Testis (tissue), 2 donors: ENCODE results near the gene GPR4.

Source experiments
- POLR2A ChIP-seq: fragments of 450-650 bp; IDR thresholded peaks from one replicate; pipeline ENCODE4 v1.6.1; 2017; ENCODE audit warnings: antibody characterized with exemption, mild to moderate bottlenecking, moderate library complexity
- TF ChIP-seq, protein P1 (sequence below), 3 experiments: fragments of 450-650 bp in 2 of 3; fragments of 200-600 bp in 1 of 3; sonication (generic) in 1 of 3; IDR thresholded peaks; one replicate each; pipeline ENCODE4 v1.5.1; 2016 to 2019; ENCODE audit warnings: antibody characterized with exemption in 3 of 3, mild to moderate bottlenecking in 2 of 3, moderate library complexity in 1 of 3

DNA sequence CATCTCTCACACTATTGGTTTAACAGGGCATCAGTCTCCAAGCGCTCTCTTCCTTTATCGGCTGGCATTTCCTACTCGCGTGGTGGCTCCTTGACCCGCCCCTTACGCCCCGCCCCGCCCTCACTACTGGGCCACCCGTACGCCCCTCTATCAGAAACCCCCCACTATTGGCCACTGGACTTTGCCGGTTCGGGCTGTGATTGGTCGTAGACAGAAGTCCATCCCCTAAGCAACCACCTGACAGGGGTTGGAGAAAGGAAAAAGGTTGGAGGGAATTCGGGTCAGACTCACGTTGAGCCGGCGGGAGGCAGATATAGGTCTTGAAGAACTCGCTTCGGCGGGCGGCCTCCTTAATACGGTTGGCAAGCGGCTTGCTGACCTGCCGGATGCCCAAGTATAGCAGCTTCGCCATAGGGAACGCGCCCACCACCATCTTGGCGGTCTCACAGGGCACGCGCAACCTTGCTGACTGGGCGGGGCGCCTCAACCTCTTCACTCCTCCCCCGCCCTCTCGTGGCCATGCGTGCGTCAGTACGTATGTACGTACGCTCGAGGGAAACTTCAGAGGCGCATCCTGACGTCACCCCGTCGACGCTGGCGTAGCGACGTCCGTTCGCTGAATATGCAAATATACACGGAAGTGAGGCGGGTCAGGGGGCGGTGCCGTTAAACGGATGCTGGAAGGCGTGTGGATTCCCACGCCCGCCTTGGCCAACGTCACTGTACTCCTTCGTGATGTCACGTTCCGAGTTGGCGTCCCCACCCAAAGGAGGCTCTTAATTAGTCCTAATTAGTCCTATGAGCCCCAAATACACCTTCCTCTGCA, 17.5 kb downstream of the GPR4 start, which contains the start of gene OPA3:
- TF ChIP-seq, protein P1, sequence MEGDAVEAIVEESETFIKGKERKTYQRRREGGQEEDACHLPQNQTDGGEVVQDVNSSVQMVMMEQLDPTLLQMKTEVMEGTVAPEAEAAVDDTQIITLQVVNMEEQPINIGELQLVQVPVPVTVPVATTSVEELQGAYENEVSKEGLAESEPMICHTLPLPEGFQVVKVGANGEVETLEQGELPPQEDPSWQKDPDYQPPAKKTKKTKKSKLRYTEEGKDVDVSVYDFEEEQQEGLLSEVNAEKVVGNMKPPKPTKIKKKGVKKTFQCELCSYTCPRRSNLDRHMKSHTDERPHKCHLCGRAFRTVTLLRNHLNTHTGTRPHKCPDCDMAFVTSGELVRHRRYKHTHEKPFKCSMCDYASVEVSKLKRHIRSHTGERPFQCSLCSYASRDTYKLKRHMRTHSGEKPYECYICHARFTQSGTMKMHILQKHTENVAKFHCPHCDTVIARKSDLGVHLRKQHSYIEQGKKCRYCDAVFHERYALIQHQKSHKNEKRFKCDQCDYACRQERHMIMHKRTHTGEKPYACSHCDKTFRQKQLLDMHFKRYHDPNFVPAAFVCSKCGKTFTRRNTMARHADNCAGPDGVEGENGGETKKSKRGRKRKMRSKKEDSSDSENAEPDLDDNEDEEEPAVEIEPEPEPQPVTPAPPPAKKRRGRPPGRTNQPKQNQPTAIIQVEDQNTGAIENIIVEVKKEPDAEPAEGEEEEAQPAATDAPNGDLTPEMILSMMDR (IDR thresholded peaks at IDR 0.05): peak in 1 of 3 experiments; percentile 42
- TF ChIP-seq POLR2A: peak; percentile 59
